HepG2 (cell line): ENCODE results near the gene DLG2. TPM values are rescaled to one million over a fixed set of nuclear protein-coding genes. Genes with fewer than 3 reads are reported as not detected.

Experiments
- ATAC-seq: fragments of 200-7000 bp; cut with Tn5 transposase; 3 replicates; pipeline ENCODE4 v1.9.1; 2020; ENCODE audit warnings: mild to moderate bottlenecking, moderate library complexity
- BruUV-seq: library from RNA; stranded (reverse); fragments of 400-500 nt; replicated peaks from 2 replicates; lab custom pipeline; 2021; lab: Mats Ljungman, UMichigan
- CTCF ChIA-PET: fragments of 300-600 bp; formaldehyde crosslinking; extraction: SDS; loops from one replicate; lab custom pipeline; 2021; ENCODE audit warnings: low total read pairs, inconsistent platforms, low intra/inter-chr PET ratio; lab: Yijun Ruan, JAX
- POLR2A ChIA-PET: fragments of 350-600 bp; sonication (Branson Sonifier 250); formaldehyde crosslinking; loops from one replicate; lab custom pipeline; 2020; ENCODE audit warnings: antibody characterized with exemption, inconsistent platforms; lab: Yijun Ruan, JAX
- DNase-seq: peaks from one replicate; pipeline ENCODE4 v3.0.0-alpha.2; 2015; ENCODE audit warnings: low spot score
- FAIRE-seq: peaks from 3 replicates; lab custom pipeline; 2011; peaks lifted over from hg19 to GRCh38; lab: Jason Lieb, UNC
- H2AFZ ChIP-seq: one replicate; pipeline ENCODE4 v1.6.1; 2011; ENCODE audit warnings: low read length, inconsistent platforms
- H3K27ac ChIP-seq: fragments of 300-600 bp; 3 replicates; pipeline ENCODE4 v1.8.0; 2011; ENCODE audit warnings: mixed run types, mild to moderate bottlenecking, mixed read lengths, low read length, inconsistent platforms; ENCODE audit not compliant: insufficient read depth; ENCODE audit errors: extremely low read length
- H3K27me3 ChIP-seq, 2 experiments: fragments of 200-600 bp in 1 of 2; 2 replicates in 1 of 2; 3 replicates in 1 of 2; pipeline versions ENCODE4 v1.6.0 to v1.8.0; 2011; ENCODE audit warnings: low read length in 2 of 2, mild to moderate bottlenecking in 2 of 2, moderate library complexity in 2 of 2, inconsistent platforms in 1 of 2; ENCODE audit not compliant: insufficient read depth in 2 of 2, control insufficient read depth in 1 of 2
- H3K36me3 ChIP-seq, 2 experiments: fragments of 200-600 bp in 1 of 2; replicated peaks in 1 of 2; 2 replicates in 1 of 2; 3 replicates in 1 of 2; pipeline versions ENCODE4 v1.5.1 to v1.8.0; 2011; ENCODE audit warnings: low read length in 2 of 2, inconsistent platforms in 1 of 2; ENCODE audit not compliant: insufficient read depth in 2 of 2, control insufficient read depth in 1 of 2
- H3K4me1 ChIP-seq: 2 replicates; pipeline ENCODE4 v1.5.1; 2012; ENCODE audit warnings: low read length, inconsistent platforms; ENCODE audit not compliant: insufficient read depth
- H3K4me2 ChIP-seq: 2 replicates; pipeline ENCODE4 v1.6.0; 2011; ENCODE audit warnings: low read depth, low read length, inconsistent platforms
- H3K4me3 ChIP-seq, 3 experiments: fragments of 200-600 bp in 1 of 3; sonication (generic), shearing (Covaris generic) in 1 of 3; replicated peaks in 1 of 3; 2 replicates each; pipeline ENCODE4 v1.5.1; 2011 to 2016; ENCODE audit warnings: low read length in 3 of 3, inconsistent platforms in 2 of 3, low read depth in 2 of 3, mild to moderate bottlenecking in 2 of 3, control low read depth in 1 of 3, mixed read lengths in 1 of 3; ENCODE audit not compliant: insufficient read depth in 1 of 3
- H3K79me2 ChIP-seq: one replicate; pipeline ENCODE4 v1.6.1; 2011; ENCODE audit warnings: low read length, inconsistent platforms; ENCODE audit not compliant: insufficient read depth
- H3K9ac ChIP-seq: 2 replicates; pipeline ENCODE4 v1.6.0; 2011; ENCODE audit warnings: mild to moderate bottlenecking, low read depth, low read length, inconsistent platforms; ENCODE audit not compliant: insufficient read depth
- H3K9me3 ChIP-seq: 2 replicates; pipeline ENCODE4 v1.5.1; 2012; ENCODE audit warnings: mild to moderate bottlenecking, low read length
- H4K20me1 ChIP-seq: 2 replicates; pipeline ENCODE4 v1.6.0; 2011; ENCODE audit warnings: inconsistent platforms, mild to moderate bottlenecking, low read length, moderate library complexity; ENCODE audit not compliant: insufficient read depth
- AGO1 ChIP-seq: fragments of 200-400 bp; formaldehyde crosslinking; IDR thresholded peaks from 2 replicates; pipeline ENCODE4 v1.6.1; 2017; ENCODE audit warnings: mild to moderate bottlenecking, low read depth, low read length, moderate library complexity; ENCODE audit not compliant: poor library complexity, severe bottlenecking
- PLRG1 ChIP-seq: fragments of 450-650 bp; conservative IDR thresholded peaks from 2 replicates; pipeline ENCODE4 v1.6.1; 2016
- RARG ChIP-seq: sonication (generic); formaldehyde crosslinking; IDR thresholded peaks from 2 replicates; pipeline ENCODE4 v1.4.0; 2020; ENCODE audit warnings: low read depth, mild to moderate bottlenecking, missing genetic modification reagents
- SP2 ChIP-seq: sonication (generic); formaldehyde crosslinking; IDR thresholded peaks from 2 replicates; pipeline ENCODE4 v1.5.1; 2020; ENCODE audit warnings: mild to moderate bottlenecking, missing genetic modification reagents
- TARDBP ChIP-seq: sonication (generic); formaldehyde crosslinking; IDR thresholded peaks from 2 replicates; pipeline ENCODE4 v1.8.0; 2022; ENCODE audit warnings: mild to moderate bottlenecking, missing genetic modification reagents
- TBP ChIP-seq: sonication (generic); formaldehyde crosslinking; IDR thresholded peaks from 2 replicates; pipeline ENCODE4 v1.5.0; 2020; ENCODE audit warnings: missing genetic modification reagents
- TCF7L2 ChIP-seq: IDR thresholded peaks from 2 replicates; pipeline ENCODE4 v1.6.1; 2011; ENCODE audit warnings: mild to moderate bottlenecking, low read depth, low read length, moderate library complexity
- ZNF317 ChIP-seq: sonication (generic); formaldehyde crosslinking; IDR thresholded peaks from 2 replicates; pipeline ENCODE4 v1.5.0; 2020; ENCODE audit warnings: mild to moderate bottlenecking, missing genetic modification reagents
- ZNF33A ChIP-seq: sonication (generic); formaldehyde crosslinking; IDR thresholded peaks from 2 replicates; pipeline ENCODE4 v1.5.1; 2020; ENCODE audit warnings: missing genetic modification reagents, mild to moderate bottlenecking, moderate library complexity, borderline replicate concordance
- WGBS: methylation state at CpG from one replicate; pipeline ENCODE4 v1.1.6; 2017; ENCODE audit warnings: low lambda C conversion rate; 5-methylcytosine and 5-hydroxymethylcytosine counted together
- in situ Hi-C: cut with HindIII; loops from 2 replicates; pipeline ENCODE4 v1.10.0; 2017; ENCODE audit warnings: low pct_unique_long_range_greater_than_20kb; ENCODE audit not compliant: extremely low pct_ligation_motif_present
- intact Hi-C: fragments of 100-400 bp; cut with micrococcal nuclease; formaldehyde crosslinking; loops from one replicate; pipeline ENCODE4 v1.10.0; 2022; ENCODE audit not compliant: unreplicated experiment
- polyA plus RNA-seq, 8 experiments: library from polyadenylated mRNA; depleted of rRNA in 3 of 8; stranded (reverse) in 7 of 8; unstranded in 1 of 8; fragments of >200 nt; fragmentation: Illumina TruSeq in 4 of 8; extraction: Trizol in 4 of 8; gene quantifications; 2 replicates each; pipeline versions ENCODE4 v1.2.1 to v1.2.3, GENCODE V29; 2011 to 2016; ENCODE audit warnings: low read depth in 4 of 8, missing spikeins in 1 of 8, mixed read lengths in 1 of 8; ENCODE audit not compliant: insufficient read depth in 1 of 8
- total RNA-seq, 5 experiments: library from RNA; depleted of rRNA; stranded (reverse); fragments of >200 nt; fragmentation: Illumina TruSeq; extraction: Trizol; gene quantifications; 2 replicates each; pipeline ENCODE4 v1.2.3, GENCODE V29; 2016; ENCODE audit warnings: low read depth in 1 of 5
- TF ChIP-seq, protein P1 (sequence below): sonication (generic); formaldehyde crosslinking; IDR thresholded peaks from 2 replicates; pipeline ENCODE4 v1.5.0; 2020; ENCODE audit warnings: missing genetic modification reagents, mild to moderate bottlenecking, borderline replicate concordance
- TF ChIP-seq, protein P2 (sequence below): sonication (generic); formaldehyde crosslinking; IDR thresholded peaks from 2 replicates; pipeline ENCODE4 v1.4.0; 2020; ENCODE audit warnings: missing genetic modification reagents, borderline replicate concordance
- TF ChIP-seq, protein P3 (sequence below): sonication (generic); formaldehyde crosslinking; IDR thresholded peaks from 2 replicates; pipeline ENCODE4 v1.8.1; 2023; ENCODE audit warnings: mild to moderate bottlenecking, missing genetic modification reagents

DLG2 gene
- total and polyA plus RNA-seq, 2 of the 13 experiments (the other 11 are each of a cell fraction or from before 2014, with no cell fraction given): 0.46 to 1.0 TPM

DNA sequence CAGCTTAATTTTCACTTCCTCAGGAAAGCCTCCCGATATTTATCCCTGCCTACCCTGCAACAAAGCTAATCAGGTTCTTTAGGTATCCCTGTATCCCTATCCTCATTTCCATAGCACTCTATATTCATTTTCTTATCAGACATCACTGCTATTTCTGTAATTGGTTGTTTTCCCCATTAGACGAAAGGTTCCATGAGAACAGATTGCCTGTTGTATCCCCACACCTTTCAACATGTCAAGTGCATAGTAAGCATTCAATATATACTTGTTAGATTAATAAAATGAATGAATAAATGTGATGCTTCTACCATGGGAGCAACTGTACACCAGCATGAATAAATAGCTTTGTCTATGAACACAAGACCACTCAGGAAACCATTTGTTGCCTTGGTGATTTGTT, 499.8 kb downstream of the DLG2 start:
- H3K36me3 ChIP-seq: no peaks in the 10 kb centered on the region
- no peak for DNase-seq
- intact Hi-C loops (no loop called here), in situ Hi-C loops (no loop called here)
- H3K4me3 ChIP-seq: no peak overlapping the region
- no peak overlapping the region for H3K4me2 ChIP-seq
- H3K9me3 ChIP-seq: no peaks in the 10 kb centered on the region
- H3K27me3 ChIP-seq: no peaks in the 10 kb centered on the region
- H4K20me1 ChIP-seq: no peaks in the 10 kb centered on the region
- FAIRE-seq: no peak
- ATAC-seq: no peak
- H2AFZ ChIP-seq: no peak overlapping the region
- H3K9ac ChIP-seq: no peak overlapping the region
- H3K27ac ChIP-seq: no peak overlapping the region
- BruUV-seq: no TSS peak
- 1% methylated on average over 2 of the region's 2 CpGs for WGBS
- ChIA-PET CTCF (no interaction called here), POLR2A (no interaction called here)
- H3K79me2 ChIP-seq: no peaks in the 10 kb centered on the region
- H3K4me1 ChIP-seq: no peaks in the 10 kb centered on the region
- TF ChIP-seq TARDBP (no peak), SP2 (no peak), TBP (CRISPR knock-in tag) (no peak), RARG (CRISPR knock-in tag) (no peak), ZNF317 (CRISPR knock-in tag) (no peak), AGO1 (no peak), ZNF33A (CRISPR knock-in tag) (no peak), TCF7L2 (no peak), PLRG1 (no peak)
- TF ChIP-seq, protein P1, sequence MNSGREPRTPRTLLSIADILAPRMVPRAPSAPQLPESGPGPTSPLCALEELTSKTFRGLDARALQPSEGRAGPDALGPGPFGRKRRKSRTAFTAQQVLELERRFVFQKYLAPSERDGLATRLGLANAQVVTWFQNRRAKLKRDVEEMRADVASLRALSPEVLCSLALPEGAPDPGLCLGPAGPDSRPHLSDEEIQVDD (CRISPR knock-in tag): no peak
- TF ChIP-seq, protein P2, sequence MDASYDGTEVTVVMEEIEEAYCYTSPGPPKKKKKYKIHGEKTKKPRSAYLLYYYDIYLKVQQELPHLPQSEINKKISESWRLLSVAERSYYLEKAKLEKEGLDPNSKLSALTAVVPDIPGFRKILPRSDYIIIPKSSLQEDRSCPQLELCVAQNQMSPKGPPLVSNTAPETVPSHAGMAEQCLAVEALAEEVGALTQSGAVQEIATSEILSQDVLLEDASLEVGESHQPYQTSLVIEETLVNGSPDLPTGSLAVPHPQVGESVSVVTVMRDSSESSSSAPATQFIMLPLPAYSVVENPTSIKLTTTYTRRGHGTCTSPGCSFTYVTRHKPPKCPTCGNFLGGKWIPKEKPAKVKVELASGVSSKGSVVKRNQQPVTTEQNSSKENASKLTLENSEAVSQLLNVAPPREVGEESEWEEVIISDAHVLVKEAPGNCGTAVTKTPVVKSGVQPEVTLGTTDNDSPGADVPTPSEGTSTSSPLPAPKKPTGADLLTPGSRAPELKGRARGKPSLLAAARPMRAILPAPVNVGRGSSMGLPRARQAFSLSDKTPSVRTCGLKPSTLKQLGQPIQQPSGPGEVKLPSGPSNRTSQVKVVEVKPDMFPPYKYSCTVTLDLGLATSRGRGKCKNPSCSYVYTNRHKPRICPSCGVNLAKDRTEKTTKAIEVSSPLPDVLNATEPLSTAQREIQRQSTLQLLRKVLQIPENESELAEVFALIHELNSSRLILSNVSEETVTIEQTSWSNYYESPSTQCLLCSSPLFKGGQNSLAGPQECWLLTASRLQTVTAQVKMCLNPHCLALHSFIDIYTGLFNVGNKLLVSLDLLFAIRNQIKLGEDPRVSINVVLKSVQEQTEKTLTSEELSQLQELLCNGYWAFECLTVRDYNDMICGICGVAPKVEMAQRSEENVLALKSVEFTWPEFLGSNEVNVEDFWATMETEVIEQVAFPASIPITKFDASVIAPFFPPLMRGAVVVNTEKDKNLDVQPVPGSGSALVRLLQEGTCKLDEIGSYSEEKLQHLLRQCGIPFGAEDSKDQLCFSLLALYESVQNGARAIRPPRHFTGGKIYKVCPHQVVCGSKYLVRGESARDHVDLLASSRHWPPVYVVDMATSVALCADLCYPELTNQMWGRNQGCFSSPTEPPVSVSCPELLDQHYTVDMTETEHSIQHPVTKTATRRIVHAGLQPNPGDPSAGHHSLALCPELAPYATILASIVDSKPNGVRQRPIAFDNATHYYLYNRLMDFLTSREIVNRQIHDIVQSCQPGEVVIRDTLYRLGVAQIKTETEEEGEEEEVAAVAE (CRISPR knock-in tag): no peak
- TF ChIP-seq, protein P3, sequence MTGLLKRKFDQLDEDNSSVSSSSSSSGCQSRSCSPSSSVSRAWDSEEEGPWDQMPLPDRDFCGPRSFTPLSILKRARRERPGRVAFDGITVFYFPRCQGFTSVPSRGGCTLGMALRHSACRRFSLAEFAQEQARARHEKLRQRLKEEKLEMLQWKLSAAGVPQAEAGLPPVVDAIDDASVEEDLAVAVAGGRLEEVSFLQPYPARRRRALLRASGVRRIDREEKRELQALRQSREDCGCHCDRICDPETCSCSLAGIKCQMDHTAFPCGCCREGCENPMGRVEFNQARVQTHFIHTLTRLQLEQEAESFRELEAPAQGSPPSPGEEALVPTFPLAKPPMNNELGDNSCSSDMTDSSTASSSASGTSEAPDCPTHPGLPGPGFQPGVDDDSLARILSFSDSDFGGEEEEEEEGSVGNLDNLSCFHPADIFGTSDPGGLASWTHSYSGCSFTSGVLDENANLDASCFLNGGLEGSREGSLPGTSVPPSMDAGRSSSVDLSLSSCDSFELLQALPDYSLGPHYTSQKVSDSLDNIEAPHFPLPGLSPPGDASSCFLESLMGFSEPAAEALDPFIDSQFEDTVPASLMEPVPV: no peak
